Measurements from ENCODE around the gene SLC66A2.

DNA sequence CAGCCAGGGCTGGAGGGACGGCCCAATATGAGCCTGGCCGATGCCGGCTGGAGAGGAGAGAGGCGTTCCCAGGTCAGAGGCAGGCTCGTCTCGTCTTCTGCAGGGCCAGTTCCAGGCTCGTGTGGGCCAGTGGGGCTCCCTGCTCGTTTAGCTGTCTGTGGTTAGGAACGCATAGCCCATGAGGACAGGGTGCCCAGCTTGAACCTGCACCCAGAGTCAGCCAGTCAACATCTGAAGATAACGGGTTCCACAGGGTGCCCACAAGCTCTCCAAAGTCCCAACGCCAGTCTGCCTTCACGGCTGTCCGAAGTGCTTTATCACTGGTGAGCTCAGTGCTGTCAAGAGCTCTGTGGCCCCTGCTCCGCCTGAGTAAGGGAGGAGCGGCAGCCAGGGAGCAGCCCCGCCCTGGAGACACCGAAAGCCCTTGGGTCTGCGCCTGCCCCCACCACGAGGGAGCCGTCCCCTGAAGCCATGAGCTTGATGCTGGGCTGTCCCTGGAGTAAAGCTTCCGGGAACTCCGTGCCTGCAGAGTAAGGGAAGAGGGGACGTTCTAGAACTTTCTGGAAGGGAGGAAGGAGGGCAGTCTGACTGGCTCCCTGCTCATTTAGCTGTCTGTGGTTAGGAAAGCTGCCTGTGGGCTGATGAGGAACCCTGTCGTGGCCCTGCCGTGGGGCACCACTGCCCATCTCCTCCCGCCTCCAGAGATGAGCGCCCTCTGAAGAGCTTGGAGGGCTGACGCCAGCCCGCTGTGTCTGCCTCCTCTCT lies 10.3 kb upstream of the SLC66A2 start:
- TF ChIP-seq, protein P1, sequence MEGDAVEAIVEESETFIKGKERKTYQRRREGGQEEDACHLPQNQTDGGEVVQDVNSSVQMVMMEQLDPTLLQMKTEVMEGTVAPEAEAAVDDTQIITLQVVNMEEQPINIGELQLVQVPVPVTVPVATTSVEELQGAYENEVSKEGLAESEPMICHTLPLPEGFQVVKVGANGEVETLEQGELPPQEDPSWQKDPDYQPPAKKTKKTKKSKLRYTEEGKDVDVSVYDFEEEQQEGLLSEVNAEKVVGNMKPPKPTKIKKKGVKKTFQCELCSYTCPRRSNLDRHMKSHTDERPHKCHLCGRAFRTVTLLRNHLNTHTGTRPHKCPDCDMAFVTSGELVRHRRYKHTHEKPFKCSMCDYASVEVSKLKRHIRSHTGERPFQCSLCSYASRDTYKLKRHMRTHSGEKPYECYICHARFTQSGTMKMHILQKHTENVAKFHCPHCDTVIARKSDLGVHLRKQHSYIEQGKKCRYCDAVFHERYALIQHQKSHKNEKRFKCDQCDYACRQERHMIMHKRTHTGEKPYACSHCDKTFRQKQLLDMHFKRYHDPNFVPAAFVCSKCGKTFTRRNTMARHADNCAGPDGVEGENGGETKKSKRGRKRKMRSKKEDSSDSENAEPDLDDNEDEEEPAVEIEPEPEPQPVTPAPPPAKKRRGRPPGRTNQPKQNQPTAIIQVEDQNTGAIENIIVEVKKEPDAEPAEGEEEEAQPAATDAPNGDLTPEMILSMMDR (conservative IDR thresholded peaks at IDR 0.05; ENCODE audit: low read depth, low read length): no peak
- TF ChIP-seq EZH2 (IDR thresholded peaks at IDR 0.05; ENCODE audit: low read length, unreplicated experiment) (no peak), EZH2phosphoT487 (IDR thresholded peaks at IDR 0.05; ENCODE audit: borderline replicate concordance, low read length) (no peak)
